Suprapubic skin (tissue), 3 donors: ENCODE data around the gene ARHGAP1.

Experiments used
- POLR2A ChIP-seq, 2 donors: fragments of 450-650 bp; IDR thresholded peaks; one replicate each; pipeline ENCODE4 v1.6.1; 2017; ENCODE audit warnings: antibody characterized with exemption in 2 of 2, mild to moderate bottlenecking in 2 of 2, moderate library complexity in 2 of 2
- TF ChIP-seq, protein P1 (sequence below), 2 donors: fragments of 200-600 bp in 1 of 2; fragments of 450-650 bp in 1 of 2; sonication (generic) in 1 of 2; IDR thresholded peaks; one replicate each; pipeline ENCODE4 v1.5.1; 2016 to 2019; ENCODE audit warnings: antibody characterized with exemption in 2 of 2, mild to moderate bottlenecking in 1 of 2, moderate library complexity in 1 of 2

DNA sequence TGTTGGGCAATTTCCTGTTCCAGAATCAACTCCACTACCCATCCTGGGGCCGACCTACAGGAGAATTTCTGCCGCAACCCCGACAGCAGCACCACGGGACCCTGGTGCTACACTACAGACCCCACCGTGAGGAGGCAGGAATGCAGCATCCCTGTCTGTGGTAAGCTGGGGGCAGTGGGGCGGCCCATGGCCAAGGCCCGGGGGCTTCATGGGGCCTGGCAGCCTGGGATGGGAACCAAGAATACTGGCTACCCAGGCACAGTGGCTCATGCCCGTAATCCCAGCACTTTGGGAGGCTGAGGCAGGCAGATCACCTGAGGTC is 22.9 kb upstream of the ARHGAP1 start:
- no peak for TF ChIP-seq POLR2A (IDR thresholded peaks at IDR 0.05)
- TF ChIP-seq, protein P1, sequence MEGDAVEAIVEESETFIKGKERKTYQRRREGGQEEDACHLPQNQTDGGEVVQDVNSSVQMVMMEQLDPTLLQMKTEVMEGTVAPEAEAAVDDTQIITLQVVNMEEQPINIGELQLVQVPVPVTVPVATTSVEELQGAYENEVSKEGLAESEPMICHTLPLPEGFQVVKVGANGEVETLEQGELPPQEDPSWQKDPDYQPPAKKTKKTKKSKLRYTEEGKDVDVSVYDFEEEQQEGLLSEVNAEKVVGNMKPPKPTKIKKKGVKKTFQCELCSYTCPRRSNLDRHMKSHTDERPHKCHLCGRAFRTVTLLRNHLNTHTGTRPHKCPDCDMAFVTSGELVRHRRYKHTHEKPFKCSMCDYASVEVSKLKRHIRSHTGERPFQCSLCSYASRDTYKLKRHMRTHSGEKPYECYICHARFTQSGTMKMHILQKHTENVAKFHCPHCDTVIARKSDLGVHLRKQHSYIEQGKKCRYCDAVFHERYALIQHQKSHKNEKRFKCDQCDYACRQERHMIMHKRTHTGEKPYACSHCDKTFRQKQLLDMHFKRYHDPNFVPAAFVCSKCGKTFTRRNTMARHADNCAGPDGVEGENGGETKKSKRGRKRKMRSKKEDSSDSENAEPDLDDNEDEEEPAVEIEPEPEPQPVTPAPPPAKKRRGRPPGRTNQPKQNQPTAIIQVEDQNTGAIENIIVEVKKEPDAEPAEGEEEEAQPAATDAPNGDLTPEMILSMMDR (IDR thresholded peaks at IDR 0.05) = no peak
